H9 (cell line): Measurements from ENCODE around the gene OR2T12. TPM values are rescaled to one million over a fixed set of nuclear protein-coding genes. Genes with fewer than 3 reads are reported as not detected.
"Not testable (repeated sequence)": the region's sequence is repeated elsewhere in the genome, so short reads cannot be mapped to it uniquely, and the experiment has no call there.

ENCODE experiments used
- DNase-seq: peaks from one replicate; pipeline ENCODE4 v3.0.0-alpha.2; 2017
- H2AFZ ChIP-seq: one replicate; pipeline ENCODE4 v1.6.1; 2013; ENCODE audit warnings: mild to moderate bottlenecking, low read length, control low read depth, moderate library complexity
- H2AK5ac ChIP-seq: 2 replicates; pipeline ENCODE4 v1.6.1; 2013; ENCODE audit warnings: low read length, control low read depth, mixed read lengths; ENCODE audit not compliant: insufficient read length
- H2BK120ac ChIP-seq: one replicate; pipeline ENCODE4 v1.6.1; 2013; ENCODE audit warnings: low read depth, mild to moderate bottlenecking, low read length, control low read depth, inconsistent platforms; ENCODE audit not compliant: poor library complexity, severe bottlenecking
- H2BK12ac ChIP-seq: 2 replicates; pipeline ENCODE4 v1.6.1; 2013; ENCODE audit warnings: low read length, control low read depth, mixed read lengths, low read depth; ENCODE audit not compliant: insufficient read length
- H2BK15ac ChIP-seq: 2 replicates; pipeline ENCODE4 v1.6.1; 2013; ENCODE audit warnings: low read depth, low read length, control low read depth
- H2BK20ac ChIP-seq: one replicate; pipeline ENCODE4 v1.6.1; 2013; ENCODE audit warnings: low read depth, mild to moderate bottlenecking, low read length, control low read depth, inconsistent platforms; ENCODE audit not compliant: poor library complexity, severe bottlenecking
- H2BK5ac ChIP-seq: 2 replicates; pipeline ENCODE4 v1.6.1; 2013; ENCODE audit warnings: low read length, control low read depth, mixed read lengths; ENCODE audit not compliant: insufficient read length
- H3K14ac ChIP-seq: 2 replicates; pipeline ENCODE4 v1.6.1; 2013; ENCODE audit warnings: low read length, control low read depth; ENCODE audit not compliant: insufficient read depth
- H3K18ac ChIP-seq: 2 replicates; pipeline ENCODE4 v1.6.1; 2013; ENCODE audit warnings: low read depth, mild to moderate bottlenecking, mixed read lengths, low read length, control low read depth; ENCODE audit not compliant: insufficient read length
- H3K23ac ChIP-seq: 2 replicates; pipeline ENCODE4 v1.6.1; 2013; ENCODE audit warnings: low read length, control low read depth, mixed read lengths, low read depth; ENCODE audit not compliant: insufficient read length
- H3K23me2 ChIP-seq: 2 replicates; pipeline ENCODE4 v1.6.1; 2013; ENCODE audit warnings: low read depth, mild to moderate bottlenecking, mixed read lengths, low read length, control low read depth; ENCODE audit not compliant: insufficient read length, poor library complexity, severe bottlenecking
- H3K27ac ChIP-seq: 2 replicates; pipeline ENCODE4 v1.5.1; 2013; ENCODE audit warnings: low read length, control low read depth, mixed read lengths, low read depth; ENCODE audit not compliant: insufficient read length
- H3K27me3 ChIP-seq: 2 replicates; pipeline ENCODE4 v1.6.1; 2013; ENCODE audit warnings: low read length, control low read depth, inconsistent platforms; ENCODE audit not compliant: insufficient read depth
- H3K4ac ChIP-seq: 2 replicates; pipeline ENCODE4 v1.6.1; 2013; ENCODE audit warnings: low read depth, mild to moderate bottlenecking, control low read depth, inconsistent platforms, low read length, moderate library complexity
- H3K4me1 ChIP-seq: 2 replicates; pipeline ENCODE4 v1.6.1; 2013; ENCODE audit warnings: low read length, control low read depth, inconsistent platforms; ENCODE audit not compliant: insufficient read depth
- H3K4me2 ChIP-seq: 2 replicates; pipeline ENCODE4 v1.6.1; 2013; ENCODE audit warnings: low read length, control low read depth, mixed read lengths; ENCODE audit not compliant: insufficient read length, insufficient read depth
- H3K56ac ChIP-seq: 2 replicates; pipeline ENCODE4 v1.6.1; 2013; ENCODE audit warnings: low read depth, mild to moderate bottlenecking, mixed read lengths, low read length, control low read depth; ENCODE audit not compliant: insufficient read length
- H3K79me1 ChIP-seq: 2 replicates; pipeline ENCODE4 v1.6.1; 2013; ENCODE audit warnings: low read depth, mild to moderate bottlenecking, moderate library complexity, low read length, control low read depth, inconsistent platforms; ENCODE audit not compliant: insufficient read depth, poor library complexity, severe bottlenecking
- H3K79me2 ChIP-seq: 2 replicates; pipeline ENCODE4 v1.6.1; 2013; ENCODE audit warnings: low read length, control low read depth, inconsistent platforms; ENCODE audit not compliant: insufficient read depth
- H3K9ac ChIP-seq: 2 replicates; pipeline ENCODE4 v1.6.1; 2013; ENCODE audit warnings: low read length, control low read depth, mixed read lengths; ENCODE audit not compliant: insufficient read length; ENCODE audit errors: extremely low read depth
- H3K9me3 ChIP-seq: one replicate; pipeline ENCODE4 v1.6.1; 2013; ENCODE audit warnings: low read depth, low read length, inconsistent platforms; ENCODE audit not compliant: control insufficient read depth
- H3T11ph ChIP-seq: one replicate; pipeline ENCODE4 v1.6.1; 2013; ENCODE audit warnings: mild to moderate bottlenecking, low read length, control low read depth, inconsistent platforms
- H4K20me1 ChIP-seq: one replicate; pipeline ENCODE4 v1.6.1; 2013; ENCODE audit not compliant: control insufficient read depth, insufficient read length, insufficient read depth
- H4K5ac ChIP-seq: 2 replicates; pipeline ENCODE4 v1.6.1; 2013; ENCODE audit warnings: low read depth, mild to moderate bottlenecking, mixed read lengths, low read length, control low read depth; ENCODE audit not compliant: insufficient read length
- H4K8ac ChIP-seq: replicated peaks from 2 replicates; pipeline ENCODE4 v1.6.1; 2013; ENCODE audit warnings: low read length, control low read depth, mixed read lengths, low read depth; ENCODE audit not compliant: insufficient read length
- H4K91ac ChIP-seq: 2 replicates; pipeline ENCODE4 v1.6.1; 2013; ENCODE audit warnings: low read depth, mild to moderate bottlenecking, moderate library complexity, mixed read lengths, low read length, control low read depth; ENCODE audit not compliant: insufficient read length
- H3K27ac Mint-ChIP-seq, 3 experiments: 2 replicates in 2 of 3; 3 replicates in 1 of 3; pipeline ENCODE4 v1.8.0; 2020 to 2021; ENCODE audit warnings: mixed read lengths in 3 of 3, mild to moderate bottlenecking in 1 of 3, moderate library complexity in 1 of 3
- H3K27me3 Mint-ChIP-seq: 2 replicates; pipeline ENCODE4 v1.8.0; 2021; ENCODE audit warnings: low read depth, mild to moderate bottlenecking, moderate library complexity, mixed read lengths
- H3K36me3 Mint-ChIP-seq, 3 experiments: 2 replicates in 2 of 3; 3 replicates in 1 of 3; pipeline ENCODE4 v1.8.0; 2020 to 2021; ENCODE audit warnings: low read depth in 3 of 3, mixed read lengths in 3 of 3; ENCODE audit not compliant: insufficient read depth in 1 of 3
- H3K4me1 Mint-ChIP-seq, 2 experiments: 2 replicates each; pipeline ENCODE4 v1.8.0; 2020; ENCODE audit warnings: mixed read lengths in 2 of 2
- H3K4me3 Mint-ChIP-seq, 2 experiments: 2 replicates in 1 of 2; 3 replicates in 1 of 2; pipeline ENCODE4 v1.8.0; 2020 to 2021; ENCODE audit warnings: mild to moderate bottlenecking in 2 of 2, mixed read lengths in 2 of 2, moderate library complexity in 1 of 2
- H3K9me3 Mint-ChIP-seq, 2 experiments: 2 replicates in 1 of 2; 3 replicates in 1 of 2; pipeline ENCODE4 v1.8.0; 2020; ENCODE audit warnings: mild to moderate bottlenecking in 2 of 2, mixed read lengths in 2 of 2, moderate library complexity in 1 of 2
- WGBS: extraction: QIAGEN DNeasy Blood & Tissue Kit; methylation state at CpG from one replicate; pipeline ENCODE4 v1.1.7; 2013; ENCODE audit warnings: missing lambda C conversion rate, low lambda C conversion rate, mixed read lengths; ENCODE audit not compliant: insufficient read length; ENCODE audit errors: extremely low coverage; 5-methylcytosine and 5-hydroxymethylcytosine counted together
- total RNA-seq: library from RNA; stranded (reverse); gene quantifications from 2 replicates; pipeline ENCODE4 v1.2.1, GENCODE V29; 2021
- TF ChIP-seq, protein P1 (sequence below): fragments of 200-600 bp; sonication (generic); conservative IDR thresholded peaks from 3 replicates; pipeline ENCODE4 v1.8.0; 2021; ENCODE audit warnings: antibody characterized with exemption, mild to moderate bottlenecking

Gene OR2T12
- total RNA-seq, 1 experiment from 2014 or later: not detected

- no CpG with 5 or more reads among the region's 4 CpGs for WGBS
- Histone ChIP-seq H3K14ac (no peak overlapping the region), H3K4me2 (no peak overlapping the region), H3T11ph (no peak overlapping the region), H2BK20ac (no peak overlapping the region), H3K27me3 (no peaks in the 10 kb centered on the region), H3K4ac (no peak overlapping the region), H2BK5ac (no peak overlapping the region), H3K4me1 (no peaks in the 10 kb centered on the region), H3K23ac (no peak overlapping the region), H2AK5ac (no peak overlapping the region), H2AFZ (no peak overlapping the region), H2BK12ac (no peak overlapping the region), H3K9me3 (peaks cover 23% of the 10 kb centered on the region), H2BK15ac (no peak overlapping the region), H3K23me2 (no peaks in the 10 kb centered on the region), H3K79me1 (no peaks in the 10 kb centered on the region), H4K8ac (no peak overlapping the region), H3K27ac (no peak overlapping the region), H3K79me2 (no peaks in the 10 kb centered on the region), H2BK120ac (no peak overlapping the region), H4K20me1 (no peaks in the 10 kb centered on the region), H3K18ac (no peak overlapping the region), H4K5ac (no peak overlapping the region), H4K91ac (no peak overlapping the region), H3K56ac (no peak overlapping the region), H3K9ac (no peak overlapping the region)
- Mint-ChIP-seq H3K4me1 (no peaks in the 10 kb centered on the region), H3K36me3 (peaks cover 0 to 5% (median 5%) of the 10 kb centered on the region in 3 experiments; a peak in 3 of 7 replicates), H3K27ac (no peak overlapping the region), H3K27me3 (no peaks in the 10 kb centered on the region; the same call in 1 of the 2 replicates), H3K9me3 (peaks cover 68 to 81% of the 10 kb centered on the region in 2 experiments), H3K4me3 (no peak overlapping the region)
- TF ChIP-seq, protein P1, sequence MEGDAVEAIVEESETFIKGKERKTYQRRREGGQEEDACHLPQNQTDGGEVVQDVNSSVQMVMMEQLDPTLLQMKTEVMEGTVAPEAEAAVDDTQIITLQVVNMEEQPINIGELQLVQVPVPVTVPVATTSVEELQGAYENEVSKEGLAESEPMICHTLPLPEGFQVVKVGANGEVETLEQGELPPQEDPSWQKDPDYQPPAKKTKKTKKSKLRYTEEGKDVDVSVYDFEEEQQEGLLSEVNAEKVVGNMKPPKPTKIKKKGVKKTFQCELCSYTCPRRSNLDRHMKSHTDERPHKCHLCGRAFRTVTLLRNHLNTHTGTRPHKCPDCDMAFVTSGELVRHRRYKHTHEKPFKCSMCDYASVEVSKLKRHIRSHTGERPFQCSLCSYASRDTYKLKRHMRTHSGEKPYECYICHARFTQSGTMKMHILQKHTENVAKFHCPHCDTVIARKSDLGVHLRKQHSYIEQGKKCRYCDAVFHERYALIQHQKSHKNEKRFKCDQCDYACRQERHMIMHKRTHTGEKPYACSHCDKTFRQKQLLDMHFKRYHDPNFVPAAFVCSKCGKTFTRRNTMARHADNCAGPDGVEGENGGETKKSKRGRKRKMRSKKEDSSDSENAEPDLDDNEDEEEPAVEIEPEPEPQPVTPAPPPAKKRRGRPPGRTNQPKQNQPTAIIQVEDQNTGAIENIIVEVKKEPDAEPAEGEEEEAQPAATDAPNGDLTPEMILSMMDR: no peak
- no peak for DNase-seq
Measured at GRCh38 chr1:248268178-248268577, 35.0 kb downstream of the OR2T12 start.

- H3T11ph ChIP-seq, H2AK5ac ChIP-seq, H3K4me1 Mint-ChIP-seq, H3K23ac ChIP-seq, H3K27me3 Mint-ChIP-seq, H3K4me2 ChIP-seq, H3K56ac ChIP-seq, H2BK12ac ChIP-seq, H3K79me2 ChIP-seq, H3K4me1 ChIP-seq, H4K91ac ChIP-seq, H3K4me3 Mint-ChIP-seq, H3K27ac Mint-ChIP-seq, H3K27me3 ChIP-seq, H2BK20ac ChIP-seq, H3K23me2 ChIP-seq, H3K14ac ChIP-seq, H2BK120ac ChIP-seq, H2BK5ac ChIP-seq, H3K79me1 ChIP-seq, DNase-seq, H4K20me1 ChIP-seq, H2AFZ ChIP-seq, H3K27ac ChIP-seq, H2BK15ac ChIP-seq, H4K5ac ChIP-seq, H4K8ac ChIP-seq, H3K4ac ChIP-seq, H3K9ac ChIP-seq, H3K18ac ChIP-seq: not testable (repeated sequence)
- WGBS: no CpG with 5 or more reads among the region's 1 CpG
- peaks cover 32% of the 10 kb centered on the region for H3K9me3 ChIP-seq
- Mint-ChIP-seq H3K9me3 (peaks cover 57 to 68% of the 10 kb centered on the region in 2 experiments), H3K36me3 (peaks cover 0 to 21% (median 5%) of the 10 kb centered on the region in 3 experiments; a peak in 4 of 7 replicates)
Measured at GRCh38 chr1:248259309-248259708, 43.9 kb downstream of the OR2T12 start.
